Kidney epithelial cell (primary cell): ENCODE results near the gene TXLNG. TPM values are rescaled to one million over a fixed set of nuclear protein-coding genes. Genes with fewer than 3 reads are reported as not detected.
"Not testable (repeated sequence)": the region's sequence is repeated elsewhere in the genome, so short reads cannot be mapped to it uniquely, and the experiment has no call there.

Experiments
- DNase-seq: peaks from one replicate; pipeline ENCODE4 v3.0.0-alpha.2; 2010; ENCODE audit warnings: low read depth
- H3K27me3 ChIP-seq: 2 replicates; pipeline ENCODE4 v1.6.0; 2011; ENCODE audit warnings: low read length; ENCODE audit not compliant: control insufficient read depth, insufficient read depth
- H3K36me3 ChIP-seq: 2 replicates; pipeline ENCODE4 v1.5.1; 2011; ENCODE audit warnings: low read length; ENCODE audit not compliant: control insufficient read depth, insufficient read depth
- H3K4me3 ChIP-seq: 2 replicates; pipeline ENCODE4 v1.5.1; 2011; ENCODE audit warnings: low read depth, mild to moderate bottlenecking, control low read depth, low read length
- total RNA-seq: library from RNA; depleted of rRNA; stranded (reverse); fragments of >200 nt; gene quantifications from 2 replicates; pipeline ENCODE4 v1.2.3, GENCODE V29; 2015
- TF ChIP-seq, protein P1 (sequence below): IDR thresholded peaks from 2 replicates; pipeline ENCODE4 v1.5.1; 2011; ENCODE audit warnings: mild to moderate bottlenecking, moderate library complexity, low read length, control low read depth, inconsistent platforms; ENCODE audit not compliant: insufficient read depth, poor library complexity, severe bottlenecking

TXLNG gene
- total RNA-seq, 1 donor from 2014 or later = 10.9 TPM

DNA sequence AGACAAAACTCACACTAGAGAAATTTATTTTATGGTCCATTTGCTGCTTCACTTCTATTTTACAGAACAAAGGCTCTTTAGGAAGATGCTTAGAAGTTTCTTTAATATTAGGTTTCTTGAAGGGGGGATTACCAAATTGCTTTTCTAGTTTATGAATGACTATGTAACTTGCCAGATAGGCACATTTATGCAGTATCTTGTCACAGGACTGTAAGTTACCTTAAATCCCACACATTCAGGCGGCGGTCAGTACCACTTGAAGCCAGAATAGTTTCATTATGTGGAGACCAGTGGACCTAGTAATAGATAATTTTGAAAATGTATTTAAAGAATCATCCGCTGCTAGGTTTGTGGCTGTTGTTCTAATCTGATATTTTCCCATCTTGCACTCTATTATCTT is 65.6 kb downstream of the TXLNG start:
- TF ChIP-seq, protein P1, sequence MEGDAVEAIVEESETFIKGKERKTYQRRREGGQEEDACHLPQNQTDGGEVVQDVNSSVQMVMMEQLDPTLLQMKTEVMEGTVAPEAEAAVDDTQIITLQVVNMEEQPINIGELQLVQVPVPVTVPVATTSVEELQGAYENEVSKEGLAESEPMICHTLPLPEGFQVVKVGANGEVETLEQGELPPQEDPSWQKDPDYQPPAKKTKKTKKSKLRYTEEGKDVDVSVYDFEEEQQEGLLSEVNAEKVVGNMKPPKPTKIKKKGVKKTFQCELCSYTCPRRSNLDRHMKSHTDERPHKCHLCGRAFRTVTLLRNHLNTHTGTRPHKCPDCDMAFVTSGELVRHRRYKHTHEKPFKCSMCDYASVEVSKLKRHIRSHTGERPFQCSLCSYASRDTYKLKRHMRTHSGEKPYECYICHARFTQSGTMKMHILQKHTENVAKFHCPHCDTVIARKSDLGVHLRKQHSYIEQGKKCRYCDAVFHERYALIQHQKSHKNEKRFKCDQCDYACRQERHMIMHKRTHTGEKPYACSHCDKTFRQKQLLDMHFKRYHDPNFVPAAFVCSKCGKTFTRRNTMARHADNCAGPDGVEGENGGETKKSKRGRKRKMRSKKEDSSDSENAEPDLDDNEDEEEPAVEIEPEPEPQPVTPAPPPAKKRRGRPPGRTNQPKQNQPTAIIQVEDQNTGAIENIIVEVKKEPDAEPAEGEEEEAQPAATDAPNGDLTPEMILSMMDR = no peak
- DNase-seq = no peak
- no peaks in the 10 kb centered on the region for H3K27me3 ChIP-seq
- H3K4me3 ChIP-seq = no peak overlapping the region
- H3K36me3 ChIP-seq = no peaks in the 10 kb centered on the region

DNA sequence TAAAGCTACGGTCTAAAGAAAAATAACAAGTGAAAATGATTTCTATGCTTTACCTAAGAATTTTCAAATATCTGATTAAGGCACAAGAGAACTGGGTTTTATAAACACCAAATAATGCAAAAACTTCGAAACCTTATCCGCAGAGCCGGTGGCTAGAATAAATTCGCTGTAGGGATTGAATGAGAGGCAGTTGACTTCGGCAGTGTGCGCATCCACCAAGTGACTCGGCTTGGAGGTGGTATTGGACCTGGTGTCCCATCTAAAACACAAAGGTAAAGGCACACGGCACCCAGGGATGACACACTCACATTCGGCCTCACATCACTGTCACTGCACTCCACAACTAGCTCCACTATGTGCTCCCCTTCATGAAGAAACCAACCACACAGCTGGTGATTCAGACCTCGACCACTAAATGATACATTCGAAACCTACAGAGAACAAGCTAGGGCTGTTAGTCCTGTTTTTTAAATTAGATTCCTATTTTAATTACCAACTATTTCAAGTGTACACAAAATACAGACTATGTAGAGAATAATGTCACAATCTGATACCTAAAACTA is 66.4 kb downstream of the TXLNG start:
- Histone ChIP-seq H3K4me3 (no peak overlapping the region), H3K27me3 (no peaks in the 10 kb centered on the region), H3K36me3 (no peaks in the 10 kb centered on the region)
- TF ChIP-seq, protein P1 = no peak
- DNase-seq = no peak

DNA sequence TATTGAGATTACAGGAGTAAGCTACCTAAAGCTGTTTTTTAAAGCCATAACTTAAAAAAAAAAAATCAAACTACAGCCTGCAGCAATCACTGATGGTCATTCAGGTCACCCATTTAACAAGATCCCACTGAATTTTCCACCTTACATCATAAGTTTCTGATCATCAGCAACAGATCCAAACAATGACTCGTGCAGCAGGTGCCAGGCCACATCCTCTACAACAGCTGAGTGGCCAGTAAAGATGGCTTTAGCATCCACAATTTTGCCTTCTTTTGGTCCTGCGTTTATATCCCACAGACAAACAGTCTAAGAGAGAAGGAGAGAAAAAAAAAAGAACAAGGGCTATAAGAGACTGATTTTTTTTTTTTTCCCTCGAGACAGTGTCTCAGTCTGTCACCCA is 67.3 kb downstream of the TXLNG start:
- H3K36me3 ChIP-seq = no peaks in the 10 kb centered on the region
- no peaks in the 10 kb centered on the region for H3K27me3 ChIP-seq
- no peak for DNase-seq
- H3K4me3 ChIP-seq = no peak overlapping the region
- TF ChIP-seq, protein P1 = no peak

DNA sequence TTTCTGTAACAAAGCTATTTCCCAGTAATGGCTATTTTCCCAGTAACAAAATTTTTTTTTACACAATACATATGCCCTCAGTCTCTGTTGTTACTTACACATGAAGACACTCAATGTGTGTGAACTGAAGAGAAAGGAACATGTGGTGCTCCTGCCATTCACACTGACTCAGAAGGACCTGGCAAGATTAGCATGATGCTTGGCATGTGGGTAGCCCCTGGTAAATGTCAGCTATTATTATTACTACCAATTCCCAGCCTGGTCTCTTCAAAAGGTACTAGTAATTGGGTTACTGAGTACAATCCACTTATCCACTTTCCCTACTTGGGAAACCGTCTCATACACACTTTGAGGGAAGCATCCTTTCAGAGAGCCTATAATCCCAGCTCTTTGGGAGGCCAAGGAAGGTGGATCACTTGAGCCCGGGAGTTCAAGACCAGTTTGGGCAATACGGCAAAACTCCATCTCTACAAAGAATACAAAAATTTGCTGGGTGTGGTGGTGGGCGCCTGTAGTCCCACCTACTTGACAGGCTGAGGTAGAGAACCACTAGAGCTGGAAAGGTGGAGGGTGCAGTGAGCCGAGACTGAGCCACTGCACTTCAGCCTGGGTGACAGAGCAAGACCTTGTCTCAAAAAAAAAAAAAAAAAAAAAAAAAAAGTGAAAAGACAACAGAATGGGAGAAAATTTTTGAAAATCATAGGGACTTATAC is 69.3 kb downstream of the TXLNG start:
- no peak overlapping the region for H3K4me3 ChIP-seq
- TF ChIP-seq, protein P1 = no peak
- no peak for DNase-seq
- no peaks in the 10 kb centered on the region for H3K36me3 ChIP-seq
- H3K27me3 ChIP-seq = no peaks in the 10 kb centered on the region

DNA sequence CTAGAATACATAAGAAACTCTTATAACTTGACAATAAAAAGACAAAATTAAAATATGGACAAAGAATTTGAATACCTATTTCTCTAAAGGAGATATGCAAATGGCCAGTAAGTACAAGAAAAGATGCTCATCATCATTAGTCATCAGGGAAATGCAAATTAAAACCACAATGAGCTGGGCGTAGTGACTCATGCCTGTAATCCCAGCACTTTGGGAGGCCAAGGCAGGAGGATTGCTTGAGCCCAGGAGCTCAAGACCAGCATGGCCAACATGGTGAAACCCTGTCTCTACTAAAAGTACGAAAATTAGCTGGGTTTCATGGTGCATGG is 69.8 kb downstream of the TXLNG start:
- not testable (repeated sequence) for H3K27me3 ChIP-seq, H3K4me3 ChIP-seq, DNase-seq, H3K36me3 ChIP-seq

DNA sequence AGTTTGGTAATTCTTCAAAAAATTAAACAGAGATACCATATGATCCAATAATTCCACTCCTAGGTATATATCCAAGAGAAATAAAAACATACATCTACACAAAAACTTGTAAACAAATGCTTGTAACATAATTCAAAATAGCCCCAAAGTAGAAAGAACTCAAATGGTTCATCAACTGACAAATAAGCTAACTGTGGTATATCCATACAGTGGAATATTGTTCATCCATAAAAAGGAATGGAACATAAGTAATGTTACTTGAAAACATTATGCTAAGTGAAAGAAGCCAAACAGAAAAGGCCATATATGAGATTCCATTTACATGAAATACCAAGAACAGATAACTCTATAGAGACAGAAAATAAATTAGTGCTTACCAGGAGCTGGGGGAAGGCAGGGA is 70.5 kb downstream of the TXLNG start:
- no peak for DNase-seq
- TF ChIP-seq, protein P1 = no peak
- H3K27me3 ChIP-seq = no peaks in the 10 kb centered on the region
- H3K4me3 ChIP-seq = no peak overlapping the region
- H3K36me3 ChIP-seq = no peaks in the 10 kb centered on the region
